HepG2 (cell line): ENCODE measurements around the gene NUSAP1. TPM values are rescaled to one million over a fixed set of nuclear protein-coding genes. Genes with fewer than 3 reads are reported as not detected.
A peak's percentile ranks its signal among the peaks of the same experiment; 100 is the strongest.

ENCODE experiments used
- ARHGAP35 ChIP-seq: sonication (generic); formaldehyde crosslinking; IDR thresholded peaks from 2 replicates; pipeline ENCODE4 v1.9.0; 2022; ENCODE audit warnings: mild to moderate bottlenecking, inconsistent platforms, moderate library complexity, missing genetic modification reagents, borderline replicate concordance
- GATA4 ChIP-seq: sonication (generic); IDR thresholded peaks from 2 replicates; pipeline ENCODE4 v1.6.1; 2016; ENCODE audit warnings: antibody characterized with exemption, low read depth, borderline replicate concordance
- HDAC1 ChIP-seq: sonication (generic); formaldehyde crosslinking; IDR thresholded peaks from 2 replicates; pipeline ENCODE4 v1.5.1; 2020; ENCODE audit warnings: mild to moderate bottlenecking, missing genetic modification reagents
- HMGA1 ChIP-seq: sonication (generic); formaldehyde crosslinking; conservative IDR thresholded peaks from 2 replicates; pipeline ENCODE4 v1.4.0; 2020; ENCODE audit warnings: missing genetic modification reagents
- HNF4G ChIP-seq, 2 experiments: sonication (generic) in 1 of 2; formaldehyde crosslinking in 1 of 2; IDR thresholded peaks; 2 replicates each; pipeline versions ENCODE4 v1.4.0 to v1.6.1; 2011 to 2020; ENCODE audit warnings: borderline replicate concordance in 2 of 2, low read depth in 2 of 2, mild to moderate bottlenecking in 2 of 2, low read length in 1 of 2, missing genetic modification reagents in 1 of 2, moderate library complexity in 1 of 2
- HOXA9 ChIP-seq: sonication (generic); formaldehyde crosslinking; IDR thresholded peaks from 2 replicates; pipeline ENCODE4 v1.8.1; 2022; ENCODE audit warnings: missing genetic modification reagents, mild to moderate bottlenecking, moderate library complexity, borderline replicate concordance
- KLF6 ChIP-seq: IDR thresholded peaks from 2 replicates; pipeline ENCODE4 v1.8.0; 2016; ENCODE audit warnings: missing biosample characterization, missing genetic modification reagents
- NR2F6 ChIP-seq, 2 experiments: IDR thresholded peaks; 2 replicates each; pipeline ENCODE4 v1.6.1; 2016; ENCODE audit warnings: antibody characterized with exemption in 1 of 2, mild to moderate bottlenecking in 1 of 2
- RAD21 ChIP-seq: fragments of 450-650 bp; formaldehyde crosslinking; IDR thresholded peaks from 2 replicates; pipeline ENCODE4 v1.5.0; 2020; ENCODE audit warnings: mild to moderate bottlenecking
- RCOR2 ChIP-seq: IDR thresholded peaks from 2 replicates; pipeline ENCODE4 v1.6.1; 2016; ENCODE audit warnings: missing biosample characterization, missing genetic modification reagents
- RFX3 ChIP-seq: IDR thresholded peaks from 2 replicates; pipeline ENCODE4 v1.6.1; 2016; ENCODE audit warnings: missing biosample characterization, missing genetic modification reagents
- SUZ12 ChIP-seq: fragments of 150-350 bp; IDR thresholded peaks from 2 replicates; pipeline ENCODE4 v1.6.1; 2014; ENCODE audit warnings: low read depth, low read length
- TAF15 ChIP-seq: fragments of 200-400 bp; formaldehyde crosslinking; IDR thresholded peaks from one replicate; pipeline ENCODE4 v1.6.1; 2018; ENCODE audit warnings: mild to moderate bottlenecking, low read depth, low read length; ENCODE audit not compliant: poor library complexity, severe bottlenecking
- TGIF2 ChIP-seq: IDR thresholded peaks from 2 replicates; pipeline ENCODE4 v1.6.1; 2016; ENCODE audit warnings: control low read depth, missing compliant biosample characterization
- TRIM24 ChIP-seq: sonication (generic); formaldehyde crosslinking; IDR thresholded peaks from 2 replicates; pipeline ENCODE4 v1.8.0; 2022; ENCODE audit warnings: mild to moderate bottlenecking, missing genetic modification reagents
- ZNF143 ChIP-seq: sonication (generic); formaldehyde crosslinking; IDR thresholded peaks from 2 replicates; pipeline ENCODE4 v1.4.0; 2020; ENCODE audit warnings: missing genetic modification reagents
- ZNF160 ChIP-seq: sonication (generic); formaldehyde crosslinking; IDR thresholded peaks from 2 replicates; pipeline ENCODE4 v1.8.0; 2022; ENCODE audit warnings: mild to moderate bottlenecking, inconsistent platforms, missing genetic modification reagents
- ZNF3 ChIP-seq: IDR thresholded peaks from 2 replicates; pipeline ENCODE4 v1.7.0; 2017; ENCODE audit warnings: inconsistent platforms
- ZNF329 ChIP-seq: sonication (generic); formaldehyde crosslinking; IDR thresholded peaks from 2 replicates; pipeline ENCODE4 v1.9.0; 2021; ENCODE audit warnings: low read depth, mild to moderate bottlenecking, missing genetic modification reagents
- ZSCAN30 ChIP-seq: sonication (generic); formaldehyde crosslinking; IDR thresholded peaks from 2 replicates; pipeline ENCODE4 v1.5.0; 2020; ENCODE audit warnings: mild to moderate bottlenecking, missing genetic modification reagents
- ZSCAN9 ChIP-seq: IDR thresholded peaks from 2 replicates; pipeline ENCODE4 v1.6.1; 2016; ENCODE audit warnings: borderline replicate concordance
- polyA plus RNA-seq, 8 experiments: library from polyadenylated mRNA; depleted of rRNA in 3 of 8; stranded (reverse) in 7 of 8; unstranded in 1 of 8; fragments of >200 nt; fragmentation: Illumina TruSeq in 4 of 8; extraction: Trizol in 4 of 8; gene quantifications; 2 replicates each; pipeline versions ENCODE4 v1.2.1 to v1.2.3, GENCODE V29; 2011 to 2016; ENCODE audit warnings: low read depth in 4 of 8, missing spikeins in 1 of 8, mixed read lengths in 1 of 8; ENCODE audit not compliant: insufficient read depth in 1 of 8
- total RNA-seq, 5 experiments: library from RNA; depleted of rRNA; stranded (reverse); fragments of >200 nt; fragmentation: Illumina TruSeq; extraction: Trizol; gene quantifications; 2 replicates each; pipeline ENCODE4 v1.2.3, GENCODE V29; 2016; ENCODE audit warnings: low read depth in 1 of 5
- TF ChIP-seq, protein P1 (sequence below): sonication (generic); formaldehyde crosslinking; IDR thresholded peaks from 2 replicates; pipeline ENCODE4 v1.4.0; 2020; ENCODE audit warnings: mild to moderate bottlenecking, missing genetic modification reagents
- TF ChIP-seq, protein P2 (sequence below): sonication (generic); formaldehyde crosslinking; IDR thresholded peaks from 2 replicates; pipeline ENCODE4 v1.8.1; 2023; ENCODE audit warnings: missing genetic modification reagents, inconsistent platforms, borderline replicate concordance
- TF ChIP-seq, protein P3 (sequence below): sonication (generic); formaldehyde crosslinking; IDR thresholded peaks from 2 replicates; pipeline ENCODE4 v1.4.0; 2020; ENCODE audit warnings: missing genetic modification reagents, mild to moderate bottlenecking, borderline replicate concordance
- TF ChIP-seq, protein P4 (sequence below): sonication (generic); formaldehyde crosslinking; IDR thresholded peaks from 2 replicates; pipeline ENCODE4 v1.4.0; 2020; ENCODE audit warnings: missing genetic modification reagents

Gene NUSAP1
- total and polyA plus RNA-seq, 2 of the 13 experiments (the other 11 are each of a cell fraction or from before 2014, with no cell fraction given): 59.5 to 106 TPM

DNA sequence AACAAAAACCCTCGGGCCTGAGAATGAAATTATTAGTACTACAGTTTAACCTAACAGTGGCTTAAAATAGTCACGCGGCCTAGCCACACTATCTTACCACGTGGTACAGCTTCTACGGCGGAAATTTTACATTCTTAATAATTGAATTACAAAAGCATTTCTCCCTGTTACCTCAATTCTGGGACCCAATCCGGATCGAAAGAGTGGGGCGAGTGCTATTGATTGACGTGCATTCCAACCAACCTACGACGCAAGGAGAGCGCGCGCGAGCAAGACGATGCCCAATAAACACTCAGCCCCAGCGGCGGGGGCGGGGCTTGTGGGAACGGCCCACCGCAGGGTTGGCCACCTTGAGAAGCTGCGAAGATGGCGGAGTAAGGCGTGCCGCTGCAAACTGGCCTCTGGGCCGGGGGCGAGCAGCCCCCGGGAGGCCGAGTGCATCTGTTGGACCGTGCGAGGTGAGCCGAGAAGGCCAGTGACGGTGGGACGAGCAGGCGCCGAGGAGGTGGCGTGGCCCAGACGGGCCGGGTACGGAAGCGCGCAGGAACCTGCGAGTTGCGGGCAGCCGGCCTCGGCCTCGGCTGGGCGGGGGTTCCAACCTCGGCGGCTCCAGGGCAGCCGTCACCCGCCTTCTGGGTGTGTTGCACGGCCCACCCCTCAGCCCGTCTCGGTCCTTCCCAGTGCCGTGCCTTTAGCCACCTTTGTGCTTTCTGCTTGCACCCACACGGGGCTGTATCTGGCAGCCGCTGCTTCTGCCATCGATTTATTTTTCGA is 48.8 kb upstream of the NUSAP1 start (continued):
- TF ChIP-seq, protein P1, sequence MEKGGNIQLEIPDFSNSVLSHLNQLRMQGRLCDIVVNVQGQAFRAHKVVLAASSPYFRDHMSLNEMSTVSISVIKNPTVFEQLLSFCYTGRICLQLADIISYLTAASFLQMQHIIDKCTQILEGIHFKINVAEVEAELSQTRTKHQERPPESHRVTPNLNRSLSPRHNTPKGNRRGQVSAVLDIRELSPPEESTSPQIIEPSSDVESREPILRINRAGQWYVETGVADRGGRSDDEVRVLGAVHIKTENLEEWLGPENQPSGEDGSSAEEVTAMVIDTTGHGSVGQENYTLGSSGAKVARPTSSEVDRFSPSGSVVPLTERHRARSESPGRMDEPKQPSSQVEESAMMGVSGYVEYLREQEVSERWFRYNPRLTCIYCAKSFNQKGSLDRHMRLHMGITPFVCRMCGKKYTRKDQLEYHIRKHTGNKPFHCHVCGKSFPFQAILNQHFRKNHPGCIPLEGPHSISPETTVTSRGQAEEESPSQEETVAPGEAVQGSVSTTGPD (CRISPR knock-in tag): no peak
- TF ChIP-seq ARHGAP35 (CRISPR knock-in tag) (peak; percentile 87; the same call in 1 of the 2 replicates), ZNF329 (CRISPR knock-in tag) (0 out of 2 replicates have a peak, but pooled peaks have one; percentile 18), RAD21 (CRISPR knock-in tag) (peak; percentile 54), HNF4G (IDR thresholded peaks at IDR 0.05; ENCODE audit: borderline replicate concordance, low read depth, low read length) (no peak), HNF4G (CRISPR knock-in tag; IDR thresholded peaks at IDR 0.05; ENCODE audit: borderline replicate concordance, low read depth) (0 out of 2 replicates have a peak, but pooled peaks have one; percentile 28), KLF6 (CRISPR knock-in tag) (peak; percentile 77), HDAC1 (CRISPR knock-in tag) (peak; percentile 79), RFX3 (CRISPR knock-in tag) (no peak), HOXA9 (CRISPR knock-in tag) (0 out of 2 replicates have a peak, but pooled peaks have one; percentile 20), ZNF3 (CRISPR knock-in tag) (no peak), NR2F6 (IDR thresholded peaks at IDR 0.05) (no peak), NR2F6 (CRISPR knock-in tag; IDR thresholded peaks at IDR 0.05) (no peak), GATA4 (no peak), TGIF2 (CRISPR knock-in tag) (no peak), RCOR2 (no peak; the same call in 1 of the 2 replicates), SUZ12 (no peak), HMGA1 (no peak), TRIM24 (no peak), ZNF143 (CRISPR knock-in tag) (no peak), ZSCAN9 (CRISPR knock-in tag) (no peak; the same call in 1 of the 2 replicates), ZNF160 (CRISPR knock-in tag) (no peak; the same call in 1 of the 2 replicates), TAF15 (no peak), ZSCAN30 (CRISPR knock-in tag) (no peak)
- TF ChIP-seq, protein P2, sequence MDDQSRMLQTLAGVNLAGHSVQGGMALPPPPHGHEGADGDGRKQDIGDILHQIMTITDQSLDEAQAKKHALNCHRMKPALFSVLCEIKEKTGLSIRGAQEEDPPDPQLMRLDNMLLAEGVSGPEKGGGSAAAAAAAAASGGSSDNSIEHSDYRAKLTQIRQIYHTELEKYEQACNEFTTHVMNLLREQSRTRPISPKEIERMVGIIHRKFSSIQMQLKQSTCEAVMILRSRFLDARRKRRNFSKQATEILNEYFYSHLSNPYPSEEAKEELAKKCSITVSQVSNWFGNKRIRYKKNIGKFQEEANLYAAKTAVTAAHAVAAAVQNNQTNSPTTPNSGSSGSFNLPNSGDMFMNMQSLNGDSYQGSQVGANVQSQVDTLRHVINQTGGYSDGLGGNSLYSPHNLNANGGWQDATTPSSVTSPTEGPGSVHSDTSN: peak; percentile 87; the same call in 1 of the 2 replicates
- TF ChIP-seq, protein P3, sequence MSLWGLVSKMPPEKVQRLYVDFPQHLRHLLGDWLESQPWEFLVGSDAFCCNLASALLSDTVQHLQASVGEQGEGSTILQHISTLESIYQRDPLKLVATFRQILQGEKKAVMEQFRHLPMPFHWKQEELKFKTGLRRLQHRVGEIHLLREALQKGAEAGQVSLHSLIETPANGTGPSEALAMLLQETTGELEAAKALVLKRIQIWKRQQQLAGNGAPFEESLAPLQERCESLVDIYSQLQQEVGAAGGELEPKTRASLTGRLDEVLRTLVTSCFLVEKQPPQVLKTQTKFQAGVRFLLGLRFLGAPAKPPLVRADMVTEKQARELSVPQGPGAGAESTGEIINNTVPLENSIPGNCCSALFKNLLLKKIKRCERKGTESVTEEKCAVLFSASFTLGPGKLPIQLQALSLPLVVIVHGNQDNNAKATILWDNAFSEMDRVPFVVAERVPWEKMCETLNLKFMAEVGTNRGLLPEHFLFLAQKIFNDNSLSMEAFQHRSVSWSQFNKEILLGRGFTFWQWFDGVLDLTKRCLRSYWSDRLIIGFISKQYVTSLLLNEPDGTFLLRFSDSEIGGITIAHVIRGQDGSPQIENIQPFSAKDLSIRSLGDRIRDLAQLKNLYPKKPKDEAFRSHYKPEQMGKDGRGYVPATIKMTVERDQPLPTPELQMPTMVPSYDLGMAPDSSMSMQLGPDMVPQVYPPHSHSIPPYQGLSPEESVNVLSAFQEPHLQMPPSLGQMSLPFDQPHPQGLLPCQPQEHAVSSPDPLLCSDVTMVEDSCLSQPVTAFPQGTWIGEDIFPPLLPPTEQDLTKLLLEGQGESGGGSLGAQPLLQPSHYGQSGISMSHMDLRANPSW (CRISPR knock-in tag): no peak
- TF ChIP-seq, protein P4, sequence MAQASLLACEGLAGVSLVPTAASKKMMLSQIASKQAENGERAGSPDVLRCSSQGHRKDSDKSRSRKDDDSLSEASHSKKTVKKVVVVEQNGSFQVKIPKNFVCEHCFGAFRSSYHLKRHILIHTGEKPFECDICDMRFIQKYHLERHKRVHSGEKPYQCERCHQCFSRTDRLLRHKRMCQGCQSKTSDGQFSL (CRISPR knock-in tag): no peak
